BLaER1 treated with 17β-estradiol and CSF1 and Interleukin-3, amounts not matched to agents 10 nM and 100 nM (cell line): Measurements from ENCODE around the gene KRTAP1-5.
"Not testable (repeated sequence)": the region's sequence is repeated elsewhere in the genome, so short reads cannot be mapped to it uniquely, and the experiment has no call there.

Experiments used
- H3K27ac ChIP-seq, 11 experiments: shearing (Covaris generic); formaldehyde crosslinking; 2 replicates each; pipeline ENCODE4 v1.8.1; 2022
- H3K27me3 ChIP-seq, 11 experiments: shearing (Covaris generic); formaldehyde crosslinking; 2 replicates each; pipeline ENCODE4 v1.8.1; 2022
- H3K36me3 ChIP-seq, 11 experiments: shearing (Covaris generic); formaldehyde crosslinking; 2 replicates each; pipeline ENCODE4 v1.8.1; 2022
- H3K4me1 ChIP-seq, 10 experiments: shearing (Covaris generic); formaldehyde crosslinking; 2 replicates each; pipeline ENCODE4 v1.8.1; 2022
- H3K4me2 ChIP-seq, 11 experiments: shearing (Covaris generic); formaldehyde crosslinking; 2 replicates each; pipeline ENCODE4 v1.8.1; 2022
- H3K4me3 ChIP-seq, 10 experiments: shearing (Covaris generic); formaldehyde crosslinking; 2 replicates each; pipeline ENCODE4 v1.8.1; 2022
- H3K9ac ChIP-seq, 11 experiments: shearing (Covaris generic); formaldehyde crosslinking; 2 replicates each; pipeline ENCODE4 v1.8.1; 2022
- H3K9me3 ChIP-seq, 11 experiments: shearing (Covaris generic); formaldehyde crosslinking; replicated peaks in 1 of 11; 2 replicates each; pipeline ENCODE4 v1.8.1; 2022
- H4K20me1 ChIP-seq, 11 experiments: shearing (Covaris generic); formaldehyde crosslinking; 2 replicates each; pipeline ENCODE4 v1.8.1; 2022
- Cebpa-rat ChIP-seq, 11 experiments: shearing (Covaris generic); IDR thresholded peaks; 2 replicates each; pipeline ENCODE4 v1.8.1; 2022

The KRTAP1-5 gene

GRCh38 chr17:41064301-41064700, 37.3 kb upstream of the KRTAP1-5 start:
- H3K27me3 ChIP-seq: no peaks in the 10 kb centered on the region
- no peaks in the 10 kb centered on the region for H3K4me1 ChIP-seq
- H3K36me3 ChIP-seq: no peaks in the 10 kb centered on the region
- H4K20me1 ChIP-seq: no peaks in the 10 kb centered on the region
- H3K4me3 ChIP-seq: no peak overlapping the region
- H3K9ac ChIP-seq: no peak overlapping the region
- no peak overlapping the region for H3K27ac ChIP-seq
- TF ChIP-seq Cebpa-rat (IDR thresholded peaks at IDR 0.05): no peak
- H3K9me3 ChIP-seq: no peaks in the 10 kb centered on the region
- H3K4me2 ChIP-seq: no peak overlapping the region

GRCh38 chr17:41063449-41063848, 36.4 kb upstream of the KRTAP1-5 start:
- no peak for TF ChIP-seq Cebpa-rat (IDR thresholded peaks at IDR 0.05)
- Histone ChIP-seq H3K27ac (no peak overlapping the region), H4K20me1 (no peaks in the 10 kb centered on the region), H3K4me3 (no peak overlapping the region), H3K27me3 (no peaks in the 10 kb centered on the region), H3K9ac (no peak overlapping the region), H3K9me3 (no peaks in the 10 kb centered on the region), H3K36me3 (no peaks in the 10 kb centered on the region), H3K4me2 (no peak overlapping the region), H3K4me1 (no peaks in the 10 kb centered on the region)

GRCh38 chr17:41061964-41062363, 35.0 kb upstream of the KRTAP1-5 start:
- TF ChIP-seq Cebpa-rat (IDR thresholded peaks at IDR 0.05): no peak
- Histone ChIP-seq H4K20me1 (no peaks in the 10 kb centered on the region), H3K4me2 (no peak overlapping the region), H3K27ac (no peak overlapping the region), H3K36me3 (no peaks in the 10 kb centered on the region), H3K27me3 (no peaks in the 10 kb centered on the region), H3K9me3 (peaks cover 0 to 7% (median 0%) of the 10 kb centered on the region in 11 experiments; a peak in 1 of 22 replicates), H3K9ac (no peak overlapping the region), H3K4me1 (no peaks in the 10 kb centered on the region), H3K4me3 (no peak overlapping the region)

GRCh38 chr17:41060052-41060604, 33.1 kb upstream of the KRTAP1-5 start, which contains the start of gene KRTAP2-3:
TSS of gene KRTAP2-3 (minus strand) at chr17:41060114. CDS start at chr17:41060050, 64 bp downstream.
- no peaks in the 10 kb centered on the region for H3K27me3 ChIP-seq
- no peak within 1 kb of the TSS for H3K4me3 ChIP-seq
- peaks cover 0 to 8% (median 0%) of the 10 kb centered on the region in 11 experiments; a peak in 1 of 22 replicates for H3K9me3 ChIP-seq
- H3K4me2 ChIP-seq: no peak within 1 kb of the TSS
- no peak for TF ChIP-seq Cebpa-rat (IDR thresholded peaks at IDR 0.05)
- no peaks in the 10 kb centered on the region for H3K36me3 ChIP-seq
- no peaks in the 10 kb centered on the region for H3K4me1 ChIP-seq
- no peak within 1 kb of the TSS for H3K9ac ChIP-seq
- H3K27ac ChIP-seq: no peak within 1 kb of the TSS
- no peaks in the 10 kb centered on the region for H4K20me1 ChIP-seq

- H3K4me2 ChIP-seq, H3K36me3 ChIP-seq, H3K9ac ChIP-seq, H3K4me1 ChIP-seq, H4K20me1 ChIP-seq, H3K27ac ChIP-seq, H3K27me3 ChIP-seq, H3K9me3 ChIP-seq, H3K4me3 ChIP-seq: not testable (repeated sequence)
Measured at GRCh38 chr17:41059276-41060051, 32.5 kb upstream of the KRTAP1-5 start.

- no peak overlapping the region for H3K4me2 ChIP-seq
- H3K9me3 ChIP-seq: peaks cover 0 to 8% (median 0%) of the 10 kb centered on the region in 11 experiments; a peak in 2 of 22 replicates
- no peak for TF ChIP-seq Cebpa-rat (IDR thresholded peaks at IDR 0.05)
- H3K4me1 ChIP-seq: no peaks in the 10 kb centered on the region
- no peak overlapping the region for H3K27ac ChIP-seq
- no peaks in the 10 kb centered on the region for H3K36me3 ChIP-seq
- no peaks in the 10 kb centered on the region for H4K20me1 ChIP-seq
- no peak overlapping the region for H3K4me3 ChIP-seq
- H3K27me3 ChIP-seq: no peaks in the 10 kb centered on the region
- no peak overlapping the region for H3K9ac ChIP-seq
Measured at GRCh38 chr17:41058741-41059140, 31.7 kb upstream of the KRTAP1-5 start.

- no peaks in the 10 kb centered on the region for H3K36me3 ChIP-seq
- H3K27me3 ChIP-seq: no peaks in the 10 kb centered on the region
- no peaks in the 10 kb centered on the region for H3K4me1 ChIP-seq
- H3K27ac ChIP-seq: no peak overlapping the region
- no peak overlapping the region for H3K9ac ChIP-seq
- TF ChIP-seq Cebpa-rat (IDR thresholded peaks at IDR 0.05): no peak
- H3K4me2 ChIP-seq: no peak overlapping the region
- no peaks in the 10 kb centered on the region for H4K20me1 ChIP-seq
- H3K4me3 ChIP-seq: no peak overlapping the region
- peaks cover 0 to 15% (median 3%) of the 10 kb centered on the region in 11 experiments; a peak in 5 of 22 replicates for H3K9me3 ChIP-seq
Measured at GRCh38 chr17:41057547-41057946, 30.5 kb upstream of the KRTAP1-5 start.

- peaks cover 0 to 15% (median 3%) of the 10 kb centered on the region in 11 experiments; a peak in 5 of 22 replicates for H3K9me3 ChIP-seq
- not testable (repeated sequence) for H3K4me3 ChIP-seq
Measured at GRCh38 chr17:41055130-41055529, 28.1 kb upstream of the KRTAP1-5 start, which contains the start of gene KRTAP2-2. TSS of gene KRTAP2-2 (minus strand) at chr17:41055230. CDS start at chr17:41055211, 19 bp downstream.

GRCh38 chr17:41054556-41054955, 27.5 kb upstream of the KRTAP1-5 start:
- H3K27me3 ChIP-seq, H3K9ac ChIP-seq, H3K4me3 ChIP-seq, H3K36me3 ChIP-seq, H4K20me1 ChIP-seq, H3K4me1 ChIP-seq, H3K4me2 ChIP-seq, H3K27ac ChIP-seq: not testable (repeated sequence)
- H3K9me3 ChIP-seq: peaks cover 0 to 15% (median 3%) of the 10 kb centered on the region in 11 experiments; a peak in 5 of 22 replicates

More at GRCh38 chr17:41055130-41055529, 28.1 kb upstream of the KRTAP1-5 start, which contains the start of gene KRTAP2-2:
- not testable (repeated sequence) for H3K36me3 ChIP-seq, H3K4me1 ChIP-seq, H4K20me1 ChIP-seq, H3K9ac ChIP-seq, H3K27ac ChIP-seq, H3K27me3 ChIP-seq, H3K4me2 ChIP-seq

GRCh38 chr17:41054025-41054424, 27.0 kb upstream of the KRTAP1-5 start:
- no peak overlapping the region for H3K27ac ChIP-seq
- no peak overlapping the region for H3K4me2 ChIP-seq
- no peak for TF ChIP-seq Cebpa-rat (IDR thresholded peaks at IDR 0.05)
- no peaks in the 10 kb centered on the region for H4K20me1 ChIP-seq
- no peaks in the 10 kb centered on the region for H3K4me1 ChIP-seq
- no peak overlapping the region for H3K9ac ChIP-seq
- H3K27me3 ChIP-seq: no peaks in the 10 kb centered on the region
- no peaks in the 10 kb centered on the region for H3K36me3 ChIP-seq
- H3K4me3 ChIP-seq: no peak overlapping the region
- peaks cover 0 to 15% (median 3%) of the 10 kb centered on the region in 11 experiments; a peak in 5 of 22 replicates for H3K9me3 ChIP-seq
